Measurements from ENCODE around the gene RAP1A.
"Not testable (repeated sequence)": the region's sequence is repeated elsewhere in the genome, so short reads cannot be mapped to it uniquely, and the experiment has no call there.

Gene RAP1A

DNA sequence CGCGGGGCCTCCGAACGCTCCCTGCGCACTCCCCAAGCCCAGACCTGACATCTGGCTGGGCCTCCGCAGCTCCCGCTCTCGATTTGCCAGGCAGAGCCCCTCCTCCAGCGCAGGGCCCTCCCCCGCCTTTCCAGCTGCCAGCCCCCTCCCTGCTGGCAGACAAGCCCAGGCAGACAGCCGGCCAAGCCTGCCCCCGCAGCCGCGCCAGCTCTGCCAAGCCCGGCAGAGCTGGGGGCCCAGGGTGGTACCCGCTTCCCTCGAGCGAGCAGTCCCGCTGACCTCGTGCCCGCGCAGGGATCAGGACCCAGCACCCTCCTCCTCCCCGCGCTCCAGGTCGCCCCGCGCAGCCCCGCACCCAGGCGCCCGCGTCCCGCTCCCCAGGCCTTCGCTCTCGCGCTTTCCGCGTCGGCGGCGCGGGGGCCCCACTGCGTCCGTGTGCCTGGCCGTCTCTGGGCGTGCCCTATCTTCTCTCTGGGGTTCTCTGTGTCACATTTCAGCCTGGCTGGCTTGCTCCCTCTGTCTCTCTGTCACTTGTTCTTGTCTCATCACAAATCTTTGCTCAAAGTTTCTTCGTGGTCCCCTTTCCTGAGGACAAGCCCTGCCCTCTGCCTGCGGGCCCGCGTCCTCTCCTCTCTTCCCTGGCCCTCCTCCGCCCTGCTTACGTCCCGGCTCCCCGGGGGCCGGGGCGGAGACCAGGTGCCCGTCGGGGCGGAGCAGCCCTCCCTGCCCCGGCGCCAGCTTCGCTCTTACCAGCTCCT lies 119.0 kb downstream of the RAP1A start:
- DNase-seq = peak in 1 of 4 experiments; percentile 11

DNA sequence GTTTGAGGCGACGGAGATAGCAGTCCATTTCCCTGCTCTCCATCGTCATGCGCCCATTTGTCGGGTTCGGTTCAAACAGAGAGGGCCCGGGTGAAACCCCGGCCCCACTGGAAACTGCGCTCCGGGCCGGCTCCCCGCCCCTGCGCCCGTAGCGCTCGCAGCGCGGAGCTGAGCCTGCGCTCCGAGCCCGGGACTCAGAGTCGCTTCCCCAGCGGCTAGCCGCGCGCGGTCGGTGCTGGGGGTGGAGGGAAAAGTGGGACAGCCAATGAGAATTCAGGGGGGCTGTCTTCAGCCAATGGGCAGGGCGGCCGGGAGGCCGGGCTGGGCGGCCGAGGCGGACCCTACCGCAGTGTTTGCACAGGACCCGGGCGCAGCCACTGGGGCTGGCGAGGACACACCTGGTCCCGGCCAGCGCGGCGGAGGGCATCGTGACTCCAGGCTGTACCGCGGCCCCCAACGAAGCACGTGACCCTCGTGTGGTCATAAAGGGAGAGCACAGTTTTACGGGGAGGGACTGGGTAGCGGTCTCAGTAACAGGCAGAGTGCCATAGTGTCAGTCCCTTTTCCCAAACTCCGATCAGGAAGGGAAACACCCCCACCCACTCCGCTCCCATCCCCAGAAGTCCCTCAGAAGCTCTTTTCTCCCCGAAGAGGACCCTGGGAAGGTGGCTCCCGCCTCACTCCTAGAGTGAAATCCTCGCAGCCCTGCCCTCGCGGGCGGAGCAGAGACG lies 119.8 kb downstream of the RAP1A start, which contains the start of gene INKA2:
Gene INKA2 (minus strand): TSS at position 202 of the 731 bp plus-strand sequence. CDS start 153 bp downstream, at position 49.
- peak in 3 of 4 experiments; percentile 21 to 49 (median 34) for DNase-seq

DNA sequence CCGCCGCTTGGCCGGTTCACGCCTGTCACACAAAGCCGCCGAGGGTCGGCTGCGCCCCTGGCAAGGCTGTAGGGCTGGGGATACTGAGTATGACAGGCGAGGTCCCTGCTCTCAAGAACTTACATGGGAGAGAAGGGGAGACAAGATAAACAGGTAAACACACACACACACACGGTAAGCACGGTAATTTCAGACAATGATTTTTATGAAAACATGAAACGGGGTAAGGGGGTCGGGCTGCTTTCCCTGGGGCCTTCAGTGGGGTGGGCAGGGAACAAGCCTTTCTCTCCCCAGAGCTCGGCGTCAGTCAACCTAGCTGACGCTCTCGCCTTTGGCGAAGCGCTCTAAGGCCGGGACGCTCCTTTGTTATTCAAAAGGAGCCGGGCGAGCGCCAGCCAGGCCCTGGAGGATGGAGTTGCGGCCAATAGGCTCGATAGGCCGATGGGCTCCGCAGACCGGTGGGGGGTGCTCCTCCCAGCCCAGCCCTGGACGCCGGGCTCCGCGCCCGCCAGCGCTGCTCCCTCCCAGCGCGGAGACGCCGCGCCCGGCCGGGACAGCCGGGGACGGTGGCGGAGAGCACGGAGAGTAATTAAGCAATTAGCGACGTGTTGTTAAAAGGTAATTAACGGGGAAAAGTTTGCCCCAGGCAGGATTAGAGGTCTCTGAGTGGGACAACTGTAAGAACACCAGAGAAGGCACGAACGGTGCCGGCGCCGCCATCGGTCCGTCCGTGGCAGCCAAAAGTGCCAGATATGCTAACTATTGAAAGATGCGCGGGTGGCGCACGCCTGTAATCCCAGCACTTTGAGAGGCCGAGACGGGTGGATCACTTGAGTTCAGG lies 120.6 kb downstream of the RAP1A start:
- no peak for DNase-seq

DNA sequence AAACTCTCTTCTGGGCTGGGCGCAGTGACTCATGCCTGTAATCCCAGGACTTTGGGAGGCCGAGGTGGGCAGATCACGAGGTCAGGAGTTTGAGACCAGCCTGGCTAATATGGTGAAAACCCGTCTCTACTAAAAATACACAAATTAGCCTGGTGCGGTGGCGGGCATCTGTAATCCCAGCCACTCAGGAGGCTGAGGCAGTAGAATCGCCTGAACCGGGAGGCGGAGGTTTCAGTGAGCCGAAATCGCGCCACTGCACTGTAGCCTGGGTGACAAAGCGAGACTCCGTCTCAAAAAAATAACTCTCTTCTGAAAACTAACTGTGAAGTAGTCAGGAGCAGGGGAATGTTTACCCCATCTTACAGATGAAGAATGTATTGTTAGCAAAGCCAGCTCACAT lies 122.7 kb downstream of the RAP1A start:
- DNase-seq = not testable (repeated sequence)

DNA sequence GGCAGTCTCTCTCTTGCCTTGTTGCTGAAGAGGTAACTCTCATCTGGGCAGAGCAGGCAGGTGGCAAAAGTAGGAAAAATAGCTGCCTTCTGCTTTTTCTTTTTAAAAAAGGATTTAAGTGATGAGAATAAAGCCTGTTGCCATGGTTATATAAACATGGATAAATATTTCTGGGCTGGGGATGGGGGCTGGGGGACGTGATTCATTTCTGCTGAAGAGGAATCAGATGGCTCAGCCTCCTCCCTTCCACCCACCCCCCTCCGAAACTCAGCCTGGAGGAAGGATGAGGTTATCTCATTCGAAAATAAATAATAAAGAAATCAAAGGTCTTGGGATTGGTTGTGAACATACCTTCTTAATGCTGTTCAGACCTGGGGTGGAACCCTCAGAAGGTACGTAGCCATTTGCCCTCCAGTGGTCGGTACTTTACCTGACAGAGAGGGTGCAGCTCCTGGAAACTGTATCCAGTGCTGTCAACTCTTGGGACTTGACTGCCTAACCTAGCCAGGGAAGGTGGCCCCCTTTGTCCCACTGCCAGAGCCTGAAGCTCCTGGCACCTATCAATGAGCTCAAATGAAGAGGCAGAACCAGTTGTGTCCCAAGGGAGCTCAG lies 123.5 kb downstream of the RAP1A start:
- DNase-seq = no peak

DNA sequence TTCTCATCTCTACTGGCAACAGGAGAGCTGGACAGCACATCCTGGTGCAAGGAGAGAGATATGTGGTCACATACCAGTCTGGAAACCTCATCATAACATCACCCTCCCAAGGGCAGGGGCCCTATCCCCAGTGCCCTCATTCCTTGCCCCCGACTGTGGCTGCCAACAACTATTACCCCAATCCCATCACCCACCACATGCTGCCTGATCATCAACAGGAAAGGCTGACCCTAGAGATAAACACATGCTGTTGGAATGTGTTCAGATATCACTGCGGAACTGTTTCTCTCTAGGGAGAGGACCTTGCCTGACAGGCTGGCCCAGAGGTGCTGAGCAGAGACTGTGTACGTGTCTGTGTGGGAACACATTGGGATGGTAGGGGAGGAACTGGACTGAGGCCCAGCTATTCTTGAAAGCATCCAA lies 124.1 kb downstream of the RAP1A start:
- DNase-seq = no peak

DNA sequence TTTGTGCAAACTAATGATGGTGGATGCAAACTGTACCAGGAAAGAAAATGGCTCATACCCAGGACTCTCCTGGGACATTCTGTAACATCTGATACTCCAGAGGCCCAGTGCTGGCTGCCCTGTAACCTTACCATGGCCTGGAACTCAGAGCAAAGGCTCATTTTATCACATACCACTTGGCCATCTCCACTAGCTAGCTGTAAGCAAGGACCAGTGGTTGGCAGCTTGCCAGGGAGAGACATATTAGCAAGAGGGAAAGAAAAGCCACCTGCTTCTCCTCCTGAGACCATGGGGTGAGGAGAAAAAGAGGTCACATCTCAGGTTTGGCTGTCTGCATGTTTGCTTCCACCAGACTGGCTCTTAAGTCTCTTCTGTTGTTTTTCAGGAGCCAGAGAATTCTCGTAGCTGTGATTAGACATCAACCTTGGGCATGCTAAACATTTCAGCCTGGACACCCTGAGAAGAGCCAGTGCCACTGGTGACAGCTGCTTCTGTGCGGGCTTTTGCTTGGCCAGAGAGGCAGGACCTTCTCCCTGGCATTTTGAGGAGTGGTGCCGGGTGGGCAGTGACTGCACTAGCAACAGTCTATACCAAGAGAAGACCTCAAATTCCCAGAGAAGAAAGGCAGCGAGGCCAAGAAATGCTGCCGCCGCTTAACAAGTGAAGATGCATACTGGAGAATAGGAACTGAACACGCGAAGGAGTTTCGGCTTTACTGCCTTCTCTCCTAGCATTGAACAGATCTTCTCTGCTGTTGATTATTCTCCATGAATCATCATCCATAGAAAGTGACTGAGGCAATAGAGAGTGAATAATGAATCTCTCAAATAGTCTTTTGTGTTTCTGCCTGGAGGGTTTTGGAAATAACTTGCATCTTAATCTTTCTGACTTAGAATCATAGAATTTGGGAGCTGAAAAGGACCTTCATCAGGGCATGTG lies 126.4 kb downstream of the RAP1A start:
- DNase-seq = no peak

DNA sequence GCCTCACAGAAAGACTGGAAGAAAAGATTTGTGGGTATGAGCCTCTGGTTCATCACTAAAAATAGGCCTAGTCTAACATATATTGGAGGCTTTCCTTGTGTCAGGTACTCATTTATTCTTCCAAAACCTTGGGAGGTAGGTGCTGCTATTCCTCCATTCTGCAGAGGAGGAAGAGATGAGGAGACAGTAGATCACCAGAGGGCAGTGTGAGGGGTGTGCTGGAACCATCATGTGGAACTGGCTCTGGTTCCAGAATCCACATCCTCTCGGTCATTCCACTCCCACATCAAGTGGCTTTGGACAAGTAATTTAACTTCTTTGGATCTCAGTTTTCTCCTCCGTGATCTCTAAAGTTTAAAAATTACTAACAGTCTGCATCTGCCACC lies 127.0 kb downstream of the RAP1A start:
- DNase-seq = no peak

DNA sequence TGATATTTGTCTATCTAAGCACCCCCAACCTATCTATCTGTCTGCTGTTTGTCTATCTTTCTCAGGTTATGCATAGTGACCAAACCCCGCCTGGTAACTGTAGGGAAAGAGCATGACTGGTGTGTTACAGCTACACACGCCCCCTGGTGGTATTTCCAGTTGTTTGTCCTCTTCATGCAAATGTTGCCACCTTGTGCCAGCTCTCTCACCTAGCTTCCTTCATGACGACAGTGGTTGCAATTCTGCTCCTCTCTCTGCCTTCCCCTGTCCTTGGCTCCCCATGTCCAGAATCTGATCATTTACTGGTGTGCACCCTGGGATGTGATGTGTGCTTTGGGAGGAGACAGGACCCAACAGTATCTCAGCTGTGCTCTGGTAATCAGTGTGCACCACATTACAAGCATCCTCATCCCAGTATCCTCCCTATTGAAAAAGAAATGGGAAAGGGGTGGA lies 127.7 kb downstream of the RAP1A start:
- peak in 3 of 4 experiments; percentile 14 to 45 (median 25) for DNase-seq

DNA sequence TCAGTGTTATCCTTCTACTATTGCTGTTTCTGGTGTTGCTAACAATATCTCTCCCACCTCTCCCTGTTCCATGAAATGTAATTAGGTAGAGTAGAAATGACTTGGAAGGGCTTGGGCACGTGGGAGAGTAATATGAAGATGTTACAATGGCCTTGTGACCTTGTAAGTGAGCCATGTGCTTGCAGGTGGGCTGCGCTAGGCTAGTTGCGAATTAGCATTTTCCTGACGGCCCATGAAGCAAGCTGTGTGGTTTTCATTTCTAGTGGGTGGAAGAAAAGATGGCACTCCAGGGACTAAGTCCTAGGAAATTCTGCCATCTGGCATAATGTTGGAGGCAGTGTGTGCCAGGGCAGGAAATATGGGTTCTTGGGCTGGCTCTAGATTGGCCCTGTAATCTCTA lies 128.4 kb downstream of the RAP1A start:
- DNase-seq = no peak

DNA sequence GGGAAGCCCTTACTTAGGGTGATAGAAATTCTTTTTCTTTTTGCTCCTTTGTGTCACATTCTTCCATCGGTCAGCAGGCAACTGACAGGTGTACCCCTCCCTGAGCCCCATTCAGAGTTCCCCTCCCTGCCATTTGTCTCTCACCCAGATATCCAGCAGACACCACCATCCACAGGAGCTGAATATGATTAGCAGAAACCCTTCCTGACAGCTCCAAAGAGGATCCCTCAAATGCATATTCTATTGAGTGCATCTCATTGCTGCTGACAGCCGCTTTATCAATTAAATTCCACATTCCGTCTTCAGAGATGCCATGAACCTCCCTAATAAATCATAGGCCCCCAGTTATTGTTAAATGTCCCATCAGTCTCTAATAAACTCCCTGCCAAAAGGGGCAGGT lies 130.0 kb downstream of the RAP1A start:
- no peak for DNase-seq

DNA sequence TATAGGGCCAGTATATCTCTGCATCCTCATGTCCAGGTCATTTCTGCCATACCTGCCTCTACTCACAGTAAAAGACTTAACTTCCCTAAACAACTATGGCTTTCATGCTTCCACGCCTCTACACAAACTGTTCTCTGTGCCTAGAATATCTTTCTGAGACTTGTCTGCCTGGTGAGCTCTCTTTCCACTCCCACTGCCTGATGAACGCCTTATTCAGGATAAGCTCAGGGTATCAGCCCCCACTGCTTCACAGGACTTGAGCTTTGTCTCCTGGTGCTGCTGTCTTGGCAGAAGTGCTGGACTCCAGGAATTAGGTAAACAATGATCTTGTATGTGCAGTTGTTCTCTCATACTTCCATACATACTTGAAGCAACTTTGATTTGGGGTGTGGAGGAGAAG lies 131.3 kb downstream of the RAP1A start:
- no peak for DNase-seq

DNA sequence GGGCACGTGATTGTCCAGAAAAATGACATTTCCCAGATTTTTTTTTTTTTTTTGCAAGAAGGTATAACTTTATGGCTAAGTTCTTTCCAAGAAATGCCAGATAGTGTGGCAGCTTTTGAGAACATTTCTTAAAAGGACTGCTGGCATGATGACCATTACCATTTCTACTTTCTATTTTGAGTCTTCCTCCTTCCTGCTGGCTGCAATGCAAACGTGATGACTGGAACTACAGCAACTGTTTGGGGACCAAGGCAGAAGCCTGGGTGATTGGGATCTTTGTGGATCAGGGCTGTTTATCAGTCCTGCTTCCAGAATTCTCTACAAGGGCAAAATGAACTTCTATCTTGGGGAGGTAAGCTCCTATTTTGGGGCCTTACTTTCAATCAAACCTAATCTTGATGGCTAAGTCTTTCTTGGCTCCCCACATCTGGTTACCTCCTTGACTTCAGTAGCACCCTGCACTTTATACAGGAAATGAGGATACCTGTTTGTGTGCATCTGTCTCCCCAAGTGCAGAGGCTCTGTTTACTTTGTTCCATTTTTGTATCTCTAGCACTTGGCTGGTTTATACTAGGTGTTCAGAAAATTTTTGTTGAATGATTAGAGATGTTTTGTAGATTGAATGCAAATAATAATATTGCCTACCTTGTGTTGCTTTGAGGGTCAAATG lies 132.5 kb downstream of the RAP1A start:
- DNase-seq = no peak

DNA sequence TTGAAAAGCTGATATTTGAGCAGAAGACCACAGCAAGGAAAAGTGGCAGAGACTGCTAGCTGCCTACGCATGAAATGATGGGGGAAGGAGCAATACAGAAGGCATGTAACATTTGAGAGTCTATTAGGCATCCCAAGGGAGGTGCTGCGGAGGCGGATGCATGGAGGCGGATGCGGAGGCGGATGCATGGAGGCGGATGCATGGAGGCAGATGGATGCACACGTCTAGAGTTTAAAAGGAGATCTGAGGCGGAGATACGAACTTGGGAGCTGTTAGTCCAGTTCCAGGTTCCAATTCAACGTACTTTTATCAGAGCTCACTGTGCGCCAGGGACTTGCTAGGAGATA lies 135.4 kb downstream of the RAP1A start:
- no peak for DNase-seq

DNA sequence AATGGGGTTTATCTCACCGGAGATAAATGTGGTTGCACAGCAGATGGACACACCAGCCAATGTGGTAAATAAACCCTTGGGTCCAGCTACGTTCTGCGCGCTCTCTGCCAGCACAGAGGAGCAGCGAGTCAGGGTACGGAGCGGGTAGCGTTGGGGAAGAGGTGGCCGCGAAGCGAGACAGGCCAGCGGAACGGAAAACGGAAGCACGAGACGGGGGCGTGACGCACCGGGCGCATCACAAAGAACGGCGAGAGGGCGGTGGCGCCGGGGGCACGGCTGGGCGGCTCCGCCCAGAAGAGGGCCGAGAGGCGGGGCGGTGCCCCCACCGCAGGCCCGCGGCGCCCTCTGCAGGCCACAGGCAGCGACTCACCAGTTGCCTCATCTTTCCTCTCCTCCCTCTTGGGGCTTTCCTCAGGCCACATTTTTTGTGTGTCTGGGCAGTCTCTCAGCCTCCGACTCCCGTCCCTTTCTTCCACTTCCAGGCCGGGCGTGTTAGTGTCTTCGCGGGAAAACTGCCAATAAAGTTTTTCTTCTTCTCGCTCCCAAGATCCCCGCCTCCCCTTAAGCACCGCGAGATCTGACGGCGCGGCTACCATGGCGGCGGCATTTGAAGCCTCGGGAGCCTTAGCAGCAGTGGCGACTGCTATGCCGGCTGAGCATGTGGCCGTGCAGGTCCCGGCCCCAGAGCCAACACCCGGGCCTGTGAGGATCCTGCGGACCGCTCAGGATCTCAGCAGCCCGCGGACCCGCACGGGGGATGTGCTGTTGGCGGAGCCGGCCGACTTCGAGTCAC lies 135.9 kb downstream of the RAP1A start, which contains the start of gene DDX20:
Gene DDX20 (plus strand): TSS at position 571 of the 793 bp plus-strand sequence. CDS start 24 bp downstream, at position 595.
- peak; percentile 85 to 89 (median 88) for DNase-seq

DNA sequence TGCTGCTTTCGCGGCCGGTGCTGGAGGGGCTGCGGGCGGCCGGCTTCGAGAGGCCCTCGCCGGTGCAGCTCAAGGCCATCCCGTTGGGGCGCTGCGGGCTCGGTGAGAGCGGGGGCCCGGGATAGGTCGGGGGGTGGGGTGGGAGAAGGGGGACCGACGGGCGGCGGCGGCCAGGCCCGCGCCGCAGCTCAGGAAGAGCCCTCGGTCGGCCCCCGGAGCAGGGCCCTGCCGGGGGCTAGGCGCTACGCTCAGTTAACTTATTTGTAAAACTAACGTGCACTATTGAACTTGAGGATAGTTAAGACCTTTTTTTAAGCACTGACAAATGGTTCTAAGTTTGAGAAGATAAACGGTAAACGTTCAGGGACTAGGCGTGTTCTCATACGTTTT lies 136.5 kb downstream of the RAP1A start:
- no peak for DNase-seq

DNA sequence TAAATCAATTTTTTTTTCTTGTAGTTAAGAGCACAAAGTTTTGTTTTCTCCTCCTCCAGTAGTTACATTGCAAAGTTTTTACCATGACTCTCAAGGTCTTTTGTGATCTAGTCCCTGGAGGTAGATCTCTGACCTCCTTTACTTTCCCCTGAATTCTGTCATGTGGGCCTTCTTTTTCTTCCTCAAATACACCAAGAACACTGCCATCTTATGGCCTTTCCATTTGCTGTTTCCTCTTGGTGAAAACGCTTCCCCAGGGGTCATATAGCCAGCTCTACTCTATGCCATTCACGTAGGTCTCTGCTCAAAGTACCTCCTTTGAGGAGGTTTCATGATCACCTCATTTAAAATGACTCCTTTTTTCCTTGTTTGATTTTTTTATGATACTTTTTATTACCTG lies 138.8 kb downstream of the RAP1A start:
- DNase-seq = no peak

DNA sequence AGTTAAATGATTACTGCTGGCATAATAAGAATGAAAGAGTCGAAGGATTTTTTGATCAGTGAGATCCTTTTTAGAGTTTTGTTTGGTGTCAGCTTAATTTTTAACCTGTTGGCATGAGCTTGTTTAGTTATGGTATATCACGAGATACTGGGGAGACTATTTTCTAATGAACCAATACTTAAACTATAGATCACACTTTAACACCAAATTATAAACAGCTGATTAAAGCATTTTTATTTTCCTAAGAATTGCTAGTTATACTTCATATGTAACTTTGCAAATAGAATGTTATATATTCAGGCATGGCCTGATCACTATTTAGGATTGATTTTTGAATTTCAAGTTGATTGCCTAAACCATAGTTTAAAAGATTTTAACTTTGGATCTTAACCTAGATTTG lies 142.1 kb downstream of the RAP1A start:
- no peak for DNase-seq

DNA sequence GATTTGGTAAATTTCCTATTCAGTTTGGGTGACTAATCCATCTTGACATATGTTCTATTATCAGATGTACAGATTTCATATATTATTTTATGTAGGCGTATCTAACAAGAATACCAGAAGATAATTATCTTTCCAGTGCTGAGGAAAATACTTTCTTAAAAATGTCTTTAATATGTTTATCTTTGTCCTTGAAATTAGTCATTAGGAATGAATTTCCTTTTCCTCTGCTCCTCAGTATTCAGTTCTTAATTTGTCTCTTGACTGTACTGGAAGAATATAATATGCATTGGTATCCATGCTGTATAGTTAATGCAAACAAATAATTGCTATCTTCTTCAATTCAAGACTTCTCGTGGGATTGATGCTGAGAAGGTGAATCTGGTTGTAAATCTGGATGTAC lies 142.7 kb downstream of the RAP1A start:
- DNase-seq = no peak
